Adrenal gland (tissue), 5 donors: ENCODE results near the gene ZXDB.

Experiments used
- POLR2A ChIP-seq, 2 donors: fragments of 450-650 bp; IDR thresholded peaks; one replicate each; pipeline ENCODE4 v1.6.1; 2017; ENCODE audit warnings: antibody characterized with exemption in 2 of 2, mild to moderate bottlenecking in 2 of 2, moderate library complexity in 1 of 2
- TF ChIP-seq, protein P1 (sequence below), 6 experiments: fragments of 450-650 bp in 4 of 6; fragments of 200-600 bp in 2 of 6; sonication (generic) in 1 of 6; IDR thresholded peaks; 1 replicate in 5 of 6; 2 replicates in 1 of 6; pipeline versions ENCODE4 v1.5.1 to v1.8.0; 2016 to 2021; ENCODE audit warnings: antibody characterized with exemption in 6 of 6, mild to moderate bottlenecking in 2 of 6, moderate library complexity in 1 of 6
- donor health status: DM: no; HTN: no; CAD: no.

DNA sequence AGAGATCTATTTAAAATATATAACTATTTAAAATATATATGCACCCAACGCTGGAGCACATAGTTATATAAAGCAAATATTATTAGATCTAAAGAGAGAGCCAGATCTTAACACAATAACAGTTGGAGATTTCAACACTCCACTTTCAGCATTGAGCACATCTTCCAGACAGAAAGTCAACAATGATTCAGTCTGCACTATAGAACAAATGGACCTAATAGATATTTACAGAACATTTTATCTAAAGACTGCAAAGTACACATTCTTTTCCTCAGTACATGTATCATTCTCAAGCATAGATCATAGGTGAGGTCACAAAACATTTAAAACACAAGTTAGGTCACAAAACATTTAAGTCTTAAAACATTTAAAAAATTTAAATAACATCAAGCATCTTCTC is 51.9 kb downstream of the ZXDB start:
- TF ChIP-seq, protein P1, sequence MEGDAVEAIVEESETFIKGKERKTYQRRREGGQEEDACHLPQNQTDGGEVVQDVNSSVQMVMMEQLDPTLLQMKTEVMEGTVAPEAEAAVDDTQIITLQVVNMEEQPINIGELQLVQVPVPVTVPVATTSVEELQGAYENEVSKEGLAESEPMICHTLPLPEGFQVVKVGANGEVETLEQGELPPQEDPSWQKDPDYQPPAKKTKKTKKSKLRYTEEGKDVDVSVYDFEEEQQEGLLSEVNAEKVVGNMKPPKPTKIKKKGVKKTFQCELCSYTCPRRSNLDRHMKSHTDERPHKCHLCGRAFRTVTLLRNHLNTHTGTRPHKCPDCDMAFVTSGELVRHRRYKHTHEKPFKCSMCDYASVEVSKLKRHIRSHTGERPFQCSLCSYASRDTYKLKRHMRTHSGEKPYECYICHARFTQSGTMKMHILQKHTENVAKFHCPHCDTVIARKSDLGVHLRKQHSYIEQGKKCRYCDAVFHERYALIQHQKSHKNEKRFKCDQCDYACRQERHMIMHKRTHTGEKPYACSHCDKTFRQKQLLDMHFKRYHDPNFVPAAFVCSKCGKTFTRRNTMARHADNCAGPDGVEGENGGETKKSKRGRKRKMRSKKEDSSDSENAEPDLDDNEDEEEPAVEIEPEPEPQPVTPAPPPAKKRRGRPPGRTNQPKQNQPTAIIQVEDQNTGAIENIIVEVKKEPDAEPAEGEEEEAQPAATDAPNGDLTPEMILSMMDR (IDR thresholded peaks at IDR 0.05): no peak
- TF ChIP-seq POLR2A (IDR thresholded peaks at IDR 0.05): no peak
